Muscle of leg (tissue), 11 donors: ENCODE measurements around the gene RRAD. TPM values are rescaled to one million over a fixed set of nuclear protein-coding genes. Genes with fewer than 3 reads are reported as not detected.
A peak's percentile ranks its signal among the peaks of the same experiment; 100 is the strongest.

ENCODE experiments used
- DNase-seq: peaks from one replicate; pipeline ENCODE4 v3.0.0; 2013
- H3K27ac ChIP-seq: one replicate; pipeline ENCODE4 v1.5.1; 2013; ENCODE audit warnings: mild to moderate bottlenecking, low read length, control low read depth
- H3K27me3 ChIP-seq: one replicate; pipeline ENCODE4 v1.6.1; 2013; ENCODE audit warnings: low read length; ENCODE audit not compliant: control insufficient read depth, insufficient read depth
- H3K36me3 ChIP-seq: one replicate; pipeline ENCODE4 v1.6.1; 2013; ENCODE audit warnings: low read length; ENCODE audit not compliant: control insufficient read depth, insufficient read depth
- H3K4me1 ChIP-seq: one replicate; pipeline ENCODE4 v1.6.1; 2013; ENCODE audit warnings: low read length; ENCODE audit not compliant: control insufficient read depth, insufficient read depth
- H3K4me3 ChIP-seq: one replicate; pipeline ENCODE4 v1.5.1; 2013; ENCODE audit warnings: low read length, control low read depth
- H3K9me3 ChIP-seq: replicated peaks from 2 replicates; pipeline ENCODE4 v1.6.1; 2013; ENCODE audit warnings: low read depth, low read length; ENCODE audit not compliant: control insufficient read depth
- WGBS: methylation state at CpG from one replicate; pipeline ENCODE4 v1.1.5; 2013; ENCODE audit warnings: missing lambda C conversion rate; ENCODE audit not compliant: insufficient coverage; 5-methylcytosine and 5-hydroxymethylcytosine counted together
- polyA plus RNA-seq, 8 donors: library from polyadenylated mRNA; unstranded; fragments of 120-200 nt; gene quantifications; one replicate each; pipeline versions ENCODE4 v1.2.1 to v1.2.3, GENCODE V29; 2013; ENCODE audit warnings: inconsistent platforms in 1 of 8, low replicate concordance in 1 of 8; ENCODE audit not compliant: insufficient read length in 8 of 8, insufficient read depth in 1 of 8
- total RNA-seq: library from RNA; stranded (reverse); fragments of 120-200 nt; gene quantifications from one replicate; pipeline ENCODE4 v1.2.4, GENCODE V29; 2013

RRAD gene
- total and polyA plus RNA-seq, 9 donors, result 6.0 to 10.7 (median 8.3) TPM

DNA sequence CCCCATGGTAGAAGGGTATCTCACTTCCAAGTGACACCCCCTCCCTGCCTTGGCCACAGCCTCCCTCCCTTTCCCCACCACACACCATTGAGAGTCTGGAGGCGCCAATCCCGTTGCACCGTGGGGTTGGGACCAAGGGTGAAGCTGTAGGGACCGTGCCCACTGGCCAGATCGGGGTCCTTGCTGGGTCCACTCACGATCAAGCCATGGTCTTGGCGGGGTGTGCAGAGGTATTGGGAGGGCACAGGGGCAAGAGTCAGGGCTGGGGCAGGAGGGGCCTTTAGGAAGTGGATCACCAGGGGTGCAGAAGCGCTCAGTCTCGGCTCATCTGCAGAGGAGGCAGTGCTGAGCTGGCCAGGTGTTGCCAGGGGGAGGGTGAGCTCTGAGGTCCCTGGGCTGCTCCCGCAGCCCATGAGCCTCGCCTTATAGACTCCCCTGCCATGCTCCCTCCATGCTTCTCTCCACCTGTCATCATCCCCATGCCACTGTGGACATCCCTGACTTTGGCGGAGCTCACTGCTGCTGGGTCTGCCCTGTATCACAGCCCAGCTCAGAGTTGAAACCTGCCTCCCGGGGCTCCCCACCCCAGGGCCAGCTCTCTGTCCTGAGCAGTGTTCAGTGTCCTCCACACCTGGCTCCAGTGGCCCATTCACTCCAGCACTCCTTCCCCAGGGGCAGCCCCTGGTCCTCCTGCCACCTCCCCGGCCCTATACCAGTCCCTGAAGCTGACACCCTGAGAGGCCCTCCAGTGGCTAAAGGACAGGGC lies 15.0 kb downstream of the RRAD start:
- WGBS, result 68% methylated on average over 10 of the region's 14 CpGs
- H3K9me3 ChIP-seq, result no peaks in the 10 kb centered on the region
- no peaks in the 10 kb centered on the region for H3K36me3 ChIP-seq
- H3K27me3 ChIP-seq, result peaks cover 6% of the 10 kb centered on the region
- H3K27ac ChIP-seq, result no peak overlapping the region
- peaks cover 21% of the 10 kb centered on the region for H3K4me1 ChIP-seq
- no peak for DNase-seq
- no peak overlapping the region for H3K4me3 ChIP-seq

- Histone ChIP-seq H3K27me3 (peaks cover 2% of the 10 kb centered on the region), H3K36me3 (no peaks in the 10 kb centered on the region), H3K4me1 (peaks cover 35% of the 10 kb centered on the region), H3K27ac (no peak overlapping the region), H3K4me3 (no peak overlapping the region), H3K9me3 (no peaks in the 10 kb centered on the region)
- no peak for DNase-seq
- 78% methylated on average over 6 of the region's 14 CpGs for WGBS
Measured at GRCh38 chr16:66908762-66909559, 16.4 kb downstream of the RRAD start.

DNA sequence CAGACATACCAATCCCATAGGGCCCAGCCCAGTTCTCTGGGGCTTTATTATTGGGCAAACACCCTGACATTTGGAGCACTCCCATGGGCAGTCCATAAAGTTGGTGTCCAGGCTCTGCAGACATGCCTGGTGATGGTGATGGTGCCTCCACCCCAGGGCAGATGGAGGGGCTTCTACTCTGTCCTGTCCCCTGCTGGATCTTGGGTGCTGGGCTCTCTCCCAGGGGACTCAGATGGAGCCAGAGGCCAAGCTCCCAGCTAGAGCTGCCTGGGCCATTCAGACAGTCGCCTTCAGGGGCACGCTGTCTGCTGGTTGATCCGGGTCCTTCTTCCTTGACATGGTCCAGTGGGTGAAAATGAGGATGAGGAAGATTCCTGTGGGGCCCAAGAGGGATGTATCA lies 17.2 kb downstream of the RRAD start:
- Histone ChIP-seq H3K27ac (no peak overlapping the region), H3K9me3 (no peaks in the 10 kb centered on the region), H3K4me1 (peaks cover 35% of the 10 kb centered on the region), H3K4me3 (no peak overlapping the region), H3K36me3 (no peaks in the 10 kb centered on the region), H3K27me3 (peaks cover 2% of the 10 kb centered on the region)
- no peak for DNase-seq
- 80% methylated on average over 3 of the region's 3 CpGs for WGBS

DNA sequence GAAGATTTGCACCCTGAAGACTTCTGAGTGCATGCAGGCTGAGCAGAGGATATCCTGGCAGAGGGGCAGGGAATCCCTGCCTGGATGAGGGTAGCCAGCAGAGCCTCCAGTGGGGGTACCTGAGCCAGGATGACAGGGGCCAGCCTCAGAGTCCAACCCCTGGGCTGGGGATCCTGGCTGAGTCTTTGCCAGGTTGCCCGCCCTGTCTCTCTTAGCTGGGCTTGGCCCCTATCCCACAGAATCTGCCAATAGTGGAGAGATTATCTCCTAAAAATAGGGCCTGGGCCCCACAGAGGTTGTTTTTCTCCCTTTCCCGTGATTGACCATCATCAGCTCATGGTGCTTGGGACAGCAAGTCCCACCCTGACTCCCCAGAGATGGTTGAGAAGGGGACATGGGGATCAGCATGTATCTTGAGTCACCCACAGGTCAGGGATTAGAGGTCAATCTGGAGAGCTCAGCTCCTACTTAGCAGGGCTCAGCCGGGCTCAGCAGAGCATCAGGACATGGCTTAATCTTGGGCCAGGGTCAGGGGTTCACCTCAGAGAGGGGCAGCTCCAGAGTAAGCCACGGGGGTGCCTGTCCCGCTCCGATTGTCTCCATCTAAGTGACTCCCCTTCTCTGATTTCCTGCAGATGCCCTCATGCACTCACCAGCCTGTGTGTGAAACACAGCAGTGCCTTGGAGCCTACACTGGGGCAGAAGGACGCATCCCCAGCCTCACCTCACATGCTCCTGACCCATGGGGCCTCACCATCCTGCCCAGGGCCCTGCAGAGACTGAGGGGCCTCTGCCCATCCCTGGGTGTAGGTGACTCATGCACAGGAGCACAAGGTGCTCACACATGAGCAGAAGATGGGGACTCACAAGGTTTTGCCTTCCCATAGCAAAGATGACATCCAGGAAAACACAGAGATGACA lies 18.2 kb downstream of the RRAD start:
- Histone ChIP-seq H3K9me3 (no peaks in the 10 kb centered on the region), H3K36me3 (no peaks in the 10 kb centered on the region), H3K27me3 (peaks cover 2% of the 10 kb centered on the region), H3K4me3 (no peak overlapping the region), H3K4me1 (peaks cover 44% of the 10 kb centered on the region), H3K27ac (no peak overlapping the region)
- no peak for DNase-seq
- WGBS, result 62% methylated on average over 5 of the region's 7 CpGs

- Histone ChIP-seq H3K9me3 (no peaks in the 10 kb centered on the region), H3K4me3 (no peak overlapping the region), H3K27me3 (peaks cover 2% of the 10 kb centered on the region), H3K4me1 (peaks cover 57% of the 10 kb centered on the region), H3K27ac (no peak overlapping the region), H3K36me3 (no peaks in the 10 kb centered on the region)
- 76% methylated on average over 8 of the region's 11 CpGs for WGBS
- peak; percentile 51 for DNase-seq
Measured at GRCh38 chr16:66905633-66906539, 19.4 kb downstream of the RRAD start.

DNA sequence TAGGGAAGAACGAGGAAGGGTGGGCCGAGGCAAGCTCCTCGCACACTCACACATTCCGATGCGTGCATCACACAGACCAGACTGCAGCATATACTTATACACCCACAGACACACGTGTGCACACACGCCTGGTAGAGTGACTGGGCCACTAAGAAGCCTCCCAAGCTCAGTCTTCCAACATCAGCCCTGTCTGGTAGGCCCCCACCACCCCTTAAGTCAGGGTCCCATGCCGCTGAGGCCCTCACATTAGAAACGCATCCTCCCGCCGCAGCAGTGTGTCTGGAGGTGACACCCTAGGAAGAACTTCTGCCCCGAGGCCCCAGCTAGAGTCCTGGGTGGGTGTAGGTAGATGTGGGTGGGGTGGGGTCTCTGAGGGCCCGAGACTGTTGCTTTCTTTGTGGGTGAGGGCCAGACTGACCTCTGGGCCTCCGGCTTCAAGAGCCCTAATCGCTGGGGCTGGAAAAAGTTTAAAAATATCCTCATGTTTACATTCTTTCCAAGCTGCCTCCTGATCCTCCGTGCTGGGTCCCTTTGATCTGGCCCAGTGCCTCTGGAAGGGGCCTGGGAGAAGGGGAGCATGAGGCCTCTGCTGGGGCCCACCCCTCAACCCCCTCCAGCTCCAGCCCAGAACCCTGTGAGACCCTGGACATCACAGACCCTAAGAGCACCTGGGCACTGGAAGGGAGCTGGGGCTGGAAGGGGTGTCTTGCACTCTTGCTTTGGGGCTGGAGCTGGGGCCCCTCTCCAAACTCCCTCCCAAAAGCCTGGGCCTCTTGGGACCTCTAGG lies 20.3 kb downstream of the RRAD start:
- Histone ChIP-seq H3K4me1 (peaks cover 65% of the 10 kb centered on the region), H3K9me3 (no peaks in the 10 kb centered on the region), H3K36me3 (no peaks in the 10 kb centered on the region), H3K27ac (peak overlapping the region; percentile 62), H3K27me3 (peaks cover 2% of the 10 kb centered on the region), H3K4me3 (peak overlapping the region; percentile 19)
- DNase-seq, result peak; percentile 39
- WGBS, result 56% methylated on average over 6 of the region's 16 CpGs

DNA sequence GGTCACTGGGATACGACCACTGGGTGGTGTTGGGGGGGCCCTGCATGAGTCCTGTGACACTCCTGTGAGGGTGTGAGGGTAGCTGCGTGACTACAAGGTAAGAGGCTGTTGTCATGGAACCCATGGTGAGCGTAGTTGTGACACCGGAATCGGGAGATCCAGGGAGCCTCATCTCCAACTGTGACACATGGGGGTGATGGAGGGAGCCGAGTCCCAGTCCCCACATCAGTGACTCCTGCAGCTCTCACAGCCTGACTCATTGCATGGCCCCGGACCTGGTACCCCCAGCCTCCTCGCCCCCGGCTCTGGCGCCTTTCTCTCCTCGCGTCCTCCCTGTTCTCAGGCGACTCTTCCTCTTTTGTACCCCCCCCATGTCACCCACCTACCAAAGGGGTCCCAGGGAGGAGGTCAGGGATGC lies 20.9 kb downstream of the RRAD start:
- Histone ChIP-seq H3K27me3 (no peaks in the 10 kb centered on the region), H3K4me3 (peak overlapping the region; percentile 19), H3K36me3 (no peaks in the 10 kb centered on the region), H3K27ac (peak overlapping the region; percentile 62), H3K9me3 (no peaks in the 10 kb centered on the region), H3K4me1 (peaks cover 71% of the 10 kb centered on the region)
- DNase-seq, result no peak
- 92% methylated on average over 6 of the region's 13 CpGs for WGBS

GRCh38 chr16:66903544-66904427 lies 21.5 kb downstream of the RRAD start:
- H3K4me3 ChIP-seq, result no peak overlapping the region
- H3K27me3 ChIP-seq, result no peaks in the 10 kb centered on the region
- H3K9me3 ChIP-seq, result no peaks in the 10 kb centered on the region
- peak overlapping the region; percentile 66 for H3K27ac ChIP-seq
- 76% methylated on average over 6 of the region's 11 CpGs for WGBS
- H3K36me3 ChIP-seq, result no peaks in the 10 kb centered on the region
- H3K4me1 ChIP-seq, result peaks cover 75% of the 10 kb centered on the region
- peak; percentile 38 for DNase-seq
